IMR-90 (cell line): Measurements from ENCODE around the gene CCT7. TPM values are rescaled to one million over a fixed set of nuclear protein-coding genes. Genes with fewer than 3 reads are reported as not detected.

Experiments used
- ATAC-seq: fragments of 200-7000 bp; cut with Tn5 transposase; 2 replicates; pipeline ENCODE4 v1.9.1; 2020; ENCODE audit warnings: low read depth, mild to moderate bottlenecking, moderate library complexity
- BruUV-seq: library from RNA; stranded (reverse); fragments of 400-500 nt; replicated peaks from 2 replicates; lab custom pipeline; 2021; lab: Mats Ljungman, UMichigan
- CTCF ChIA-PET: fragments of 300-600 bp; formaldehyde crosslinking; extraction: SDS; loops from one replicate; lab custom pipeline; 2021; ENCODE audit warnings: antibody characterized with exemption; lab: Yijun Ruan, JAX
- POLR2A ChIA-PET: fragments of 300-600 bp; sonication (Branson Sonifier 250); formaldehyde crosslinking; loops from one replicate; lab custom pipeline; 2022; ENCODE audit warnings: antibody characterized with exemption; ENCODE audit not compliant: unreplicated experiment; lab: Charles Lee
- DNase-seq: peaks from one replicate; pipeline ENCODE4 v3.0.0; 2013
- H2AFZ ChIP-seq: replicated peaks from 2 replicates; pipeline ENCODE3; 2013; ENCODE audit warnings: low read length, mild to moderate bottlenecking; ENCODE audit not compliant: poor library complexity
- H2AK5ac ChIP-seq: 2 replicates; pipeline ENCODE4 v1.6.1; 2013; ENCODE audit warnings: low read depth, low read length, inconsistent platforms
- H2AK9ac ChIP-seq: replicated peaks from 2 replicates; pipeline ENCODE3; 2013; ENCODE audit warnings: mild to moderate bottlenecking, low read depth, low read length, moderate library complexity; ENCODE audit not compliant: poor library complexity
- H2BK120ac ChIP-seq: 2 replicates; pipeline ENCODE4 v1.6.1; 2013; ENCODE audit warnings: low read depth, low read length, inconsistent platforms
- H2BK15ac ChIP-seq: 3 replicates; pipeline ENCODE4 v1.6.1; 2013; ENCODE audit warnings: low read depth, low read length, inconsistent platforms
- H2BK20ac ChIP-seq: 2 replicates; pipeline ENCODE4 v1.6.1; 2013; ENCODE audit warnings: low read depth, mild to moderate bottlenecking, inconsistent platforms, low read length, moderate library complexity
- H2BK5ac ChIP-seq: 2 replicates; pipeline ENCODE4 v1.6.1; 2013; ENCODE audit warnings: mild to moderate bottlenecking, low read depth, low read length, inconsistent platforms; ENCODE audit not compliant: poor library complexity, severe bottlenecking
- H3K14ac ChIP-seq: replicated peaks from 2 replicates; pipeline ENCODE4 v1.6.1; 2013; ENCODE audit warnings: low read depth, low read length, inconsistent platforms
- H3K18ac ChIP-seq: 2 replicates; pipeline ENCODE4 v1.6.1; 2013; ENCODE audit warnings: low read depth, low read length, control low read depth
- H3K23ac ChIP-seq: 2 replicates; pipeline ENCODE4 v1.6.1; 2013; ENCODE audit warnings: low read depth, low read length, inconsistent platforms
- H3K27ac ChIP-seq: 2 replicates; pipeline ENCODE4 v1.5.1; 2013; ENCODE audit warnings: mild to moderate bottlenecking, control low read depth, low read length; ENCODE audit not compliant: insufficient read depth
- H3K27me3 ChIP-seq: 2 replicates; pipeline ENCODE4 v1.6.1; 2013; ENCODE audit warnings: low read length; ENCODE audit not compliant: control insufficient read depth, insufficient read depth
- H3K36me3 ChIP-seq: 2 replicates; pipeline ENCODE4 v1.6.1; 2013; ENCODE audit warnings: low read length, mixed read lengths; ENCODE audit not compliant: control insufficient read depth, insufficient read depth
- H3K4ac ChIP-seq: 2 replicates; pipeline ENCODE4 v1.6.1; 2013; ENCODE audit warnings: low read depth, low read length, inconsistent platforms
- H3K4me1 ChIP-seq: 2 replicates; pipeline ENCODE4 v1.6.1; 2013; ENCODE audit warnings: low read length, mixed read lengths; ENCODE audit not compliant: control insufficient read depth, insufficient read depth
- H3K4me2 ChIP-seq: 2 replicates; pipeline ENCODE4 v1.6.1; 2013; ENCODE audit warnings: low read depth, mild to moderate bottlenecking, control low read depth, low read length, moderate library complexity
- H3K4me3 ChIP-seq: 2 replicates; pipeline ENCODE4 v1.5.1; 2013; ENCODE audit warnings: low read depth, mild to moderate bottlenecking, control low read depth, low read length, moderate library complexity; ENCODE audit not compliant: insufficient read depth
- H3K56ac ChIP-seq: 2 replicates; pipeline ENCODE4 v1.6.1; 2013; ENCODE audit warnings: low read length, inconsistent platforms; ENCODE audit not compliant: insufficient read depth; ENCODE audit errors: extremely low read depth
- H3K79me1 ChIP-seq, 2 experiments: 2 replicates each; pipeline ENCODE4 v1.6.1; 2013; ENCODE audit warnings: low read length in 2 of 2, inconsistent platforms in 1 of 2, low read depth in 1 of 2
- H3K9ac ChIP-seq: 2 replicates; pipeline ENCODE4 v1.6.1; 2013; ENCODE audit warnings: low read depth, low read length, control low read depth
- H3K9me1 ChIP-seq: 2 replicates; pipeline ENCODE4 v1.6.1; 2013; ENCODE audit warnings: low read length, inconsistent platforms; ENCODE audit not compliant: insufficient read depth
- H3K9me3 ChIP-seq: 2 replicates; pipeline ENCODE4 v1.6.1; 2013; ENCODE audit warnings: low read length; ENCODE audit not compliant: control insufficient read depth, insufficient read depth
- H4K20me1 ChIP-seq: 2 replicates; pipeline ENCODE4 v1.6.1; 2013; ENCODE audit warnings: low read length, inconsistent platforms; ENCODE audit not compliant: insufficient read depth
- H4K5ac ChIP-seq: 2 replicates; pipeline ENCODE4 v1.6.1; 2013; ENCODE audit warnings: mild to moderate bottlenecking, low read depth, low read length, control low read depth
- H4K8ac ChIP-seq, 2 experiments: 2 replicates each; pipeline ENCODE4 v1.6.1; 2013; ENCODE audit warnings: low read depth in 2 of 2, low read length in 2 of 2, control low read depth in 1 of 2, inconsistent platforms in 1 of 2
- H4K91ac ChIP-seq: 2 replicates; pipeline ENCODE4 v1.6.1; 2013; ENCODE audit warnings: low read depth, low read length, inconsistent platforms; ENCODE audit not compliant: insufficient read depth
- MXI1 ChIP-seq: IDR thresholded peaks from 2 replicates; pipeline ENCODE4 v1.6.1; 2012; ENCODE audit warnings: low read depth, mild to moderate bottlenecking, low read length, moderate library complexity, borderline replicate concordance
- SMC3 ChIP-seq: fragments of 150-350 bp; IDR thresholded peaks from 2 replicates; pipeline ENCODE4 v1.6.1; 2016; ENCODE audit warnings: low read depth, mild to moderate bottlenecking, antibody characterized with exemption, low read length, moderate library complexity
- WGBS, 2 experiments: methylation state at CpG; one replicate each; pipeline versions ENCODE4 v1.1.5 to v1.1.7; 2013; ENCODE audit warnings: missing lambda C conversion rate in 2 of 2; ENCODE audit not compliant: insufficient read length in 1 of 2; ENCODE audit errors: extremely low coverage in 2 of 2; 5-methylcytosine and 5-hydroxymethylcytosine counted together
- dilution Hi-C: fragments of 300-500 bp; cut with HindIII; formaldehyde crosslinking; loops from one replicate; pipeline ENCODE4 v1.14.3; 2018; ENCODE audit warnings: low sequenced_read_pairs; ENCODE audit not compliant: unreplicated experiment
- in situ Hi-C: fragments of 300-500 bp; cut with MboI; formaldehyde crosslinking; loops from 3 replicates; pipeline ENCODE4 v1.14.3; 2019; ENCODE audit warnings: low sequenced_read_pairs, inconsistent platforms, mixed read lengths
- intact Hi-C: fragments of 100-400 bp; cut with micrococcal nuclease; formaldehyde crosslinking; loops from 2 replicates; pipeline ENCODE4 v1.10.0; 2022
- microRNA-seq, 2 experiments: library from miRNA; stranded (forward) in 1 of 2; unstranded in 1 of 2; fragments of 10-50 nt in 1 of 2; fragments of <30 nt in 1 of 2; gene quantifications in 1 of 2; microRNA quantifications in 1 of 2; one replicate each; pipeline versions ENCODE3 to v1.1.0; 2013 to 2020; ENCODE audit not compliant: insufficient read depth in 1 of 2, insufficient read length in 1 of 2, unreplicated experiment in 1 of 2
- polyA plus RNA-seq, 3 experiments: library from polyadenylated mRNA; depleted of rRNA; stranded (reverse); fragments of >200 nt; gene quantifications; 2 replicates each; pipeline ENCODE4 v1.2.3, GENCODE V29; 2012; ENCODE audit warnings: low replicate concordance in 1 of 3
- small RNA-seq, 5 experiments: library from RNA; depleted of rRNA; stranded (forward); fragments of <200 nt; gene quantifications; one replicate each; pipeline ENCODE3, GENCODE V24; 2012
- total RNA-seq: library from RNA; depleted of rRNA; stranded (reverse); fragments of >200 nt; gene quantifications from 2 replicates; pipeline ENCODE4 v1.2.3, GENCODE V29; 2012; rRNA removed

The CCT7 gene
- total and polyA plus RNA-seq, 2 of the 4 experiments (the other 2 are of a cell fraction): 321 to 575 TPM

- no peak for DNase-seq
- in situ Hi-C loops (no loop called here), dilution Hi-C loops (no loop called here), intact Hi-C loops (no loop called here)
- no peak overlapping the region for H4K91ac ChIP-seq
- peaks cover 27% of the 10 kb centered on the region for H3K27me3 ChIP-seq
- H2AK9ac ChIP-seq: no peak overlapping the region
- H3K27ac ChIP-seq: no peak overlapping the region
- BruUV-seq: no TSS peak
- H4K20me1 ChIP-seq: no peaks in the 10 kb centered on the region
- H3K4ac ChIP-seq: no peak overlapping the region
- no peak overlapping the region for H2BK15ac ChIP-seq
- H2AK5ac ChIP-seq: no peak overlapping the region
- TF ChIP-seq MXI1 (no peak), SMC3 (no peak)
- H3K4me3 ChIP-seq: no peak overlapping the region
- ChIA-PET CTCF (interaction anchor here (0.6 kb wide), 1 partner anchor 904 kb away, joined by 9 read pairs; no protein-coding TSS in a partner anchor), POLR2A (no interaction called here)
- H3K9ac ChIP-seq: no peak overlapping the region
- no peak overlapping the region for H3K4me2 ChIP-seq
- no peaks in the 10 kb centered on the region for H3K36me3 ChIP-seq
- 0% methylated on average over 1 of the region's 4 CpGs; no CpG with 5 or more reads in 1 of the 2 experiments for WGBS, 2 experiments
- H4K5ac ChIP-seq: no peak overlapping the region
- no peaks in the 10 kb centered on the region for H3K9me1 ChIP-seq
- no peak for ATAC-seq
- no peaks in the 10 kb centered on the region for H3K9me3 ChIP-seq
- no peak overlapping the region for H2BK120ac ChIP-seq
- no peaks in the 10 kb centered on the region for H3K4me1 ChIP-seq
- H3K56ac ChIP-seq: no peak overlapping the region
- no peak overlapping the region for H2AFZ ChIP-seq
- no peak overlapping the region for H4K8ac ChIP-seq
- no peak overlapping the region for H2BK20ac ChIP-seq
- H2BK5ac ChIP-seq: no peak overlapping the region
- H3K14ac ChIP-seq: no peak overlapping the region
- no peaks in the 10 kb centered on the region for H3K79me1 ChIP-seq
- H3K18ac ChIP-seq: no peak overlapping the region
- H3K23ac ChIP-seq: no peak overlapping the region
Observed at GRCh38 chr2:73301636-73302035, 67.5 kb downstream of the CCT7 start.

Small RNAs within 50 kb of the gene (microRNA-seq; reads per million reads assigned to microRNA genes)
- gene RNU6-111P (ENCODE audit: insufficient read depth, insufficient read length): not detected

Small RNAs within 50 kb of the gene (small RNA-seq; reads per million reads assigned to genes)
- 0 reads per million in 5 experiments for gene RNU6-111P

Other genes starting within 250 kb of the CCT7 start
- gene SFXN5, start 162.6 kb upstream of the CCT7 start, total RNA-seq: 8.3 and 8.6 TPM in 2 replicates
- 14.3 and 17.0 TPM in 2 replicates for gene SFXN5, start 162.6 kb upstream of the CCT7 start, polyA plus RNA-seq (2012; rRNA removed)
- gene RAB11FIP5, start 121.4 kb upstream of the CCT7 start, total RNA-seq: 21.4 and 21.5 TPM in 2 replicates
- gene RAB11FIP5, start 121.4 kb upstream of the CCT7 start, polyA plus RNA-seq (2012; rRNA removed): 34.5 and 36.0 TPM in 2 replicates
- not detected in 2 replicates for gene NOTO, start 31.7 kb upstream of the CCT7 start, total RNA-seq
- not detected in 2 replicates for gene NOTO, start 31.7 kb upstream of the CCT7 start, polyA plus RNA-seq (2012; rRNA removed)
- gene SMYD5, start 20.1 kb upstream of the CCT7 start, total RNA-seq: 18.9 and 19.7 TPM in 2 replicates
- gene SMYD5, start 20.1 kb upstream of the CCT7 start, polyA plus RNA-seq (2012; rRNA removed): 16.9 and 17.8 TPM in 2 replicates
- 13.1 and 14.4 TPM in 2 replicates for gene PRADC1, start 1.1 kb upstream of the CCT7 start, total RNA-seq
- gene PRADC1, start 1.1 kb upstream of the CCT7 start, polyA plus RNA-seq (2012; rRNA removed): 18.4 and 23.1 TPM in 2 replicates
- 0.54 and 0.83 TPM in 2 replicates for gene FBXO41, start 50.2 kb downstream of the CCT7 start, total RNA-seq
- 3.4 and 3.7 TPM in 2 replicates for gene FBXO41, start 50.2 kb downstream of the CCT7 start, polyA plus RNA-seq (2012; rRNA removed)
- not detected in 2 replicates for gene EGR4, start 59.2 kb downstream of the CCT7 start, total RNA-seq
- not detected in 2 replicates for gene EGR4, start 59.2 kb downstream of the CCT7 start, polyA plus RNA-seq (2012; rRNA removed)
- 20.8 and 30.8 TPM in 2 replicates for gene ALMS1, start 151.5 kb downstream of the CCT7 start, total RNA-seq
- 20.7 and 52.8 TPM in 2 replicates for gene ALMS1, start 151.5 kb downstream of the CCT7 start, polyA plus RNA-seq (2012; rRNA removed)